GM12878 (cell line): ENCODE data around the gene MAN2A1. TPM values are rescaled to one million over a fixed set of nuclear protein-coding genes. Genes with fewer than 3 reads are reported as not detected.

Source experiments
- ATAC-seq: fragments of 200-7000 bp; cut with Tn5 transposase; 3 replicates; pipeline ENCODE4 v1.9.1; 2020; ENCODE audit warnings: mild to moderate bottlenecking, moderate library complexity
- BruUV-seq: library from RNA; stranded (reverse); fragments of 400-500 nt; replicated peaks from 2 replicates; lab custom pipeline; 2021; lab: Mats Ljungman, UMichigan
- CTCF ChIA-PET: fragments of 300-600 bp; sonication (Branson Sonifier 250); formaldehyde crosslinking; extraction: SDS; loops from one replicate; lab custom pipeline; 2021; ENCODE audit warnings: inconsistent platforms; lab: Yijun Ruan, JAX
- POLR2A ChIA-PET: fragments of 350-600 bp; formaldehyde crosslinking; extraction: SDS; loops from one replicate; lab custom pipeline; 2021; ENCODE audit warnings: inconsistent platforms; lab: Charles Lee
- RAD21 ChIA-PET: fragments of 300-600 bp; sonication (Branson Sonifier 250); formaldehyde crosslinking; loops from one replicate; lab custom pipeline; 2023; ENCODE audit warnings: antibody characterized with exemption; ENCODE audit not compliant: unreplicated experiment; lab: Charles Lee
- SMC1A ChIA-PET: fragments of 300-600 bp; sonication (Branson Sonifier 250); formaldehyde crosslinking; loops from one replicate; lab custom pipeline; 2023; ENCODE audit not compliant: unreplicated experiment, uncharacterized antibody; lab: Charles Lee
- DNase-seq: peaks from one replicate; pipeline ENCODE4 v3.0.0-alpha.2; 2011; ENCODE audit warnings: low read depth, low spot score
- FAIRE-seq: peaks from 3 replicates; lab custom pipeline; 2011; peaks lifted over from hg19 to GRCh38; lab: Jason Lieb, UNC
- H2AFZ ChIP-seq: 2 replicates; pipeline ENCODE4 v1.6.0; 2011; ENCODE audit warnings: low read depth, low read length, control low read depth; ENCODE audit not compliant: control insufficient read depth
- H3K27ac ChIP-seq: 2 replicates; pipeline ENCODE4 v1.5.1; 2011; ENCODE audit warnings: control low read depth; ENCODE audit not compliant: control insufficient read depth, insufficient read depth
- H3K27me3 ChIP-seq, 2 experiments: replicated peaks in 1 of 2; 2 replicates each; pipeline versions ENCODE4 v1.6.0 to v1.6.1; 2011; ENCODE audit warnings: low read length in 1 of 2; ENCODE audit not compliant: control insufficient read depth in 2 of 2, insufficient read depth in 2 of 2
- H3K36me3 ChIP-seq, 2 experiments: 2 replicates each; pipeline ENCODE4 v1.5.1; 2011; ENCODE audit warnings: low read length in 1 of 2; ENCODE audit not compliant: control insufficient read depth in 2 of 2, insufficient read depth in 2 of 2
- H3K4me1 ChIP-seq: 2 replicates; pipeline ENCODE4 v1.6.1; 2011; ENCODE audit warnings: mild to moderate bottlenecking, low read length, moderate library complexity, mixed read lengths; ENCODE audit not compliant: control insufficient read depth, insufficient read depth
- H3K4me2 ChIP-seq: 2 replicates; pipeline ENCODE4 v1.6.0; 2011; ENCODE audit warnings: control low read depth; ENCODE audit not compliant: control insufficient read depth, insufficient read depth
- H3K4me3 ChIP-seq: fragments of 200-600 bp; sonication (generic); 2 replicates; pipeline ENCODE4 v1.5.1; 2016
- H3K79me2 ChIP-seq: 2 replicates; pipeline ENCODE4 v1.6.0; 2011; ENCODE audit warnings: low read length; ENCODE audit not compliant: control insufficient read depth, insufficient read depth
- H3K9ac ChIP-seq: 2 replicates; pipeline ENCODE4 v1.8.0; 2011; ENCODE audit warnings: low read length, control low read depth, mixed read lengths; ENCODE audit not compliant: control insufficient read depth, insufficient read depth
- H3K9me3 ChIP-seq: replicated peaks from 3 replicates; pipeline ENCODE4 v1.5.1; 2011; ENCODE audit warnings: mild to moderate bottlenecking, low read length; ENCODE audit not compliant: control insufficient read depth, insufficient read depth
- H4K20me1 ChIP-seq: 2 replicates; pipeline ENCODE4 v1.6.0; 2011; ENCODE audit not compliant: control insufficient read depth, insufficient read depth
- BRCA1 ChIP-seq: IDR thresholded peaks from 2 replicates; pipeline ENCODE4 v1.6.1; 2011; ENCODE audit warnings: low read depth, low read length, improper control_type of control experiment
- E2F4 ChIP-seq: IDR thresholded peaks from 2 replicates; pipeline ENCODE4 v1.6.1; 2012; ENCODE audit warnings: low read depth, low read length, improper control_type of control experiment
- MTA2 ChIP-seq: fragments of 450-650 bp; IDR thresholded peaks from 2 replicates; pipeline ENCODE4 v1.6.1; 2016; ENCODE audit warnings: low read depth, mild to moderate bottlenecking, moderate library complexity
- NR2C1 ChIP-seq: fragments of 450-650 bp; IDR thresholded peaks from 2 replicates; pipeline ENCODE4 v1.6.1; 2017; ENCODE audit warnings: antibody characterized with exemption, mild to moderate bottlenecking, moderate library complexity
- NRF1 ChIP-seq: conservative IDR thresholded peaks from 2 replicates; pipeline ENCODE4 v1.6.1; 2011; ENCODE audit warnings: mild to moderate bottlenecking, low read depth, low read length, improper control_type of control experiment
- PAX8 ChIP-seq: fragments of 450-650 bp; IDR thresholded peaks from 2 replicates; pipeline ENCODE4 v1.6.1; 2017; ENCODE audit warnings: mild to moderate bottlenecking, moderate library complexity
- PML ChIP-seq: IDR thresholded peaks from 2 replicates; pipeline ENCODE4 v1.6.1; 2012; ENCODE audit warnings: low read length, inconsistent platforms
- SIN3A ChIP-seq: IDR thresholded peaks from 2 replicates; pipeline ENCODE4 v1.6.1; 2012; ENCODE audit warnings: low read depth, low read length, improper control_type of control experiment
- SMARCA5 ChIP-seq: fragments of 450-650 bp; IDR thresholded peaks from 2 replicates; pipeline ENCODE4 v1.6.1; 2017; ENCODE audit warnings: mild to moderate bottlenecking
- SMC3 ChIP-seq: IDR thresholded peaks from 2 replicates; pipeline ENCODE4 v1.6.1; 2011; ENCODE audit warnings: low read length, improper control_type of control experiment, borderline replicate concordance
- TCF3 ChIP-seq: IDR thresholded peaks from 2 replicates; pipeline ENCODE4 v1.6.1; 2012; ENCODE audit warnings: low read depth, mild to moderate bottlenecking, low read length, borderline replicate concordance; ENCODE audit not compliant: insufficient read depth
- ZNF217 ChIP-seq: fragments of 450-650 bp; IDR thresholded peaks from 2 replicates; pipeline ENCODE4 v1.6.1; 2017; ENCODE audit warnings: antibody characterized with exemption, mild to moderate bottlenecking
- WGBS: methylation state at CpG from one replicate; pipeline ENCODE4 v1.1.6; 2016; ENCODE audit warnings: low lambda C conversion rate; ENCODE audit not compliant: insufficient replicate concordance, insufficient coverage; ENCODE audit errors: missing lambda C conversion rate; 5-methylcytosine and 5-hydroxymethylcytosine counted together
- in situ Hi-C: fragments of 300-500 bp; cut with MboI; formaldehyde crosslinking; loops from 9 replicates; pipeline ENCODE4 v1.14.3; 2018; ENCODE audit warnings: mixed read lengths
- intact Hi-C: fragments of 100-400 bp; cut with micrococcal nuclease; formaldehyde crosslinking; loops from one replicate; pipeline ENCODE4 v1.14.2; 2022; ENCODE audit not compliant: unreplicated experiment
- polyA plus RNA-seq, 11 experiments: library from polyadenylated mRNA; depleted of rRNA in 4 of 11; unstranded in 6 of 11; stranded (reverse) in 5 of 11; fragments of >200 nt; fragmentation: Nextera tagmentation in 4 of 11; fragmentation: Illumina TruSeq in 1 of 11; extraction: Ambion mirVana in 4 of 11; extraction: Trizol in 1 of 11; gene quantifications; 1 replicate in 1 of 11; 2 replicates in 10 of 11; pipeline versions ENCODE4 v1.2.1 to v1.2.3, GENCODE V29; 2011 to 2016; ENCODE audit warnings: inconsistent platforms in 2 of 11, missing spikeins in 2 of 11, low read depth in 1 of 11
- total RNA-seq, 4 experiments: library from RNA; depleted of rRNA in 3 of 4; stranded (reverse); fragments of >200 nt in 3 of 4; fragmentation: Illumina TruSeq in 1 of 4; extraction: Trizol in 1 of 4; gene quantifications; 2 replicates each; pipeline versions ENCODE4 v1.2.1 to v1.2.3, GENCODE V29; 2013 to 2021
- TF ChIP-seq, protein P1 (sequence below): IDR thresholded peaks from 2 replicates; pipeline ENCODE4 v1.6.1; 2011; ENCODE audit warnings: borderline replicate concordance, low read depth, mild to moderate bottlenecking, moderate library complexity, low read length; ENCODE audit not compliant: insufficient read depth, poor library complexity, severe bottlenecking
- TF ChIP-seq, protein P2 (sequence below): fragments of 450-650 bp; IDR thresholded peaks from 2 replicates; pipeline ENCODE4 v1.6.1; 2017; ENCODE audit warnings: mild to moderate bottlenecking, moderate library complexity

MAN2A1 gene
- total and polyA plus RNA-seq, 10 of the 15 experiments (the other 5 are each of a cell fraction or from before 2014, with no cell fraction given): 4.2 to 27.9 (median 10.5) TPM

DNA sequence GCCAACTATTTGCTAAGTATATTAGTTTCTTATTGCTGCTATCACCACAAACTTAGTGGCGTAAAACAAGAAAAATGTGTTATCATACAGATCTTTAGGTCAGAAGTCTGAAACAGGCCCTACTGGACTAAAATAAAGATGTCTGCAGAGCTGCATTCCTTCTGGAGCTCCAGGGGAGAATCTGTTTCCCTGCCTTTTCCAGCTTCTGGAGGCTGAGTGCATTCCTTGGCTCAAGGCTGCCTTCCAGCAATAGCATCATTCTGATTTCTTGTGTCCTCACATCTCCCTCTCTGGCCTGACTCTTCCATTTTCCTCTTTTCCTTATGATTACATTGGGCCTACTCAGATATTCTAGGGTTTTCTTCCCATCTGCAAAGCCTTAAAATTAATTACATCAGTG is 15.9 kb downstream of the MAN2A1 start:
- intact Hi-C loops: no loop called here
- no peak overlapping the region for H3K9ac ChIP-seq
- H3K9me3 ChIP-seq: no peaks in the 10 kb centered on the region; the same call in 2 of the 3 replicates
- ChIA-PET SMC1A (interaction anchor here (1.4 to 2.1 kb wide), 2 partner anchors 10 to 50 kb away, joined by 3 to 6 read pairs; no protein-coding TSS in a partner anchor), POLR2A (interaction anchor here (1.6 kb wide), 1 partner anchor 10 kb away, joined by 3 read pairs; no protein-coding TSS in a partner anchor), RAD21 (no interaction called here), CTCF (interaction anchor here (0.6 kb wide), 1 partner anchor 1518 kb away, joined by 3 read pairs; no protein-coding TSS in a partner anchor)
- no peak overlapping the region for H3K27ac ChIP-seq
- no peaks in the 10 kb centered on the region for H3K36me3 ChIP-seq
- TF ChIP-seq TCF3 (no peak), SMC3 (no peak), NR2C1 (no peak), NRF1 (no peak), E2F4 (no peak), BRCA1 (no peak), SIN3A (no peak), PML (no peak), ZNF217 (no peak), PAX8 (no peak), MTA2 (no peak), SMARCA5 (no peak)
- TF ChIP-seq, protein P1, sequence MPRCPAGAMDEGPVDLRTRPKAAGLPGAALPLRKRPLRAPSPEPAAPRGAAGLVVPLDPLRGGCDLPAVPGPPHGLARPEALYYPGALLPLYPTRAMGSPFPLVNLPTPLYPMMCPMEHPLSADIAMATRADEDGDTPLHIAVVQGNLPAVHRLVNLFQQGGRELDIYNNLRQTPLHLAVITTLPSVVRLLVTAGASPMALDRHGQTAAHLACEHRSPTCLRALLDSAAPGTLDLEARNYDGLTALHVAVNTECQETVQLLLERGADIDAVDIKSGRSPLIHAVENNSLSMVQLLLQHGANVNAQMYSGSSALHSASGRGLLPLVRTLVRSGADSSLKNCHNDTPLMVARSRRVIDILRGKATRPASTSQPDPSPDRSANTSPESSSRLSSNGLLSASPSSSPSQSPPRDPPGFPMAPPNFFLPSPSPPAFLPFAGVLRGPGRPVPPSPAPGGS: no peak
- TF ChIP-seq, protein P2, sequence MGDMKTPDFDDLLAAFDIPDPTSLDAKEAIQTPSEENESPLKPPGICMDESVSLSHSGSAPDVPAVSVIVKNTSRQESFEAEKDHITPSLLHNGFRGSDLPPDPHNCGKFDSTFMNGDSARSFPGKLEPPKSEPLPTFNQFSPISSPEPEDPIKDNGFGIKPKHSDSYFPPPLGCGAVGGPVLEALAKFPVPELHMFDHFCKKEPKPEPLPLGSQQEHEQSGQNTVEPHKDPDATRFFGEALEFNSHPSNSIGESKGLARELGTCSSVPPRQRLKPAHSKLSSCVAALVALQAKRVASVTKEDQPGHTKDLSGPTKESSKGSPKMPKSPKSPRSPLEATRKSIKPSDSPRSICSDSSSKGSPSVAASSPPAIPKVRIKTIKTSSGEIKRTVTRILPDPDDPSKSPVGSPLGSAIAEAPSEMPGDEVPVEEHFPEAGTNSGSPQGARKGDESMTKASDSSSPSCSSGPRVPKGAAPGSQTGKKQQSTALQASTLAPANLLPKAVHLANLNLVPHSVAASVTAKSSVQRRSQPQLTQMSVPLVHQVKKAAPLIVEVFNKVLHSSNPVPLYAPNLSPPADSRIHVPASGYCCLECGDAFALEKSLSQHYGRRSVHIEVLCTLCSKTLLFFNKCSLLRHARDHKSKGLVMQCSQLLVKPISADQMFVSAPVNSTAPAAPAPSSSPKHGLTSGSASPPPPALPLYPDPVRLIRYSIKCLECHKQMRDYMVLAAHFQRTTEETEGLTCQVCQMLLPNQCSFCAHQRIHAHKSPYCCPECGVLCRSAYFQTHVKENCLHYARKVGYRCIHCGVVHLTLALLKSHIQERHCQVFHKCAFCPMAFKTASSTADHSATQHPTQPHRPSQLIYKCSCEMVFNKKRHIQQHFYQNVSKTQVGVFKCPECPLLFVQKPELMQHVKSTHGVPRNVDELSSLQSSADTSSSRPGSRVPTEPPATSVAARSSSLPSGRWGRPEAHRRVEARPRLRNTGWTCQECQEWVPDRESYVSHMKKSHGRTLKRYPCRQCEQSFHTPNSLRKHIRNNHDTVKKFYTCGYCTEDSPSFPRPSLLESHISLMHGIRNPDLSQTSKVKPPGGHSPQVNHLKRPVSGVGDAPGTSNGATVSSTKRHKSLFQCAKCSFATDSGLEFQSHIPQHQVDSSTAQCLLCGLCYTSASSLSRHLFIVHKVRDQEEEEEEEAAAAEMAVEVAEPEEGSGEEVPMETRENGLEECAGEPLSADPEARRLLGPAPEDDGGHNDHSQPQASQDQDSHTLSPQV: no peak
- FAIRE-seq (no peak), DNase-seq (no peak), ATAC-seq (no peak)
- H2AFZ ChIP-seq: no peak overlapping the region
- no peaks in the 10 kb centered on the region for H3K27me3 ChIP-seq
- no peaks in the 10 kb centered on the region for H4K20me1 ChIP-seq
- no peak overlapping the region for H3K4me2 ChIP-seq
- BruUV-seq: no TSS peak
- peaks cover 3% of the 10 kb centered on the region; the same call in 1 of the 2 replicates for H3K79me2 ChIP-seq
- in situ Hi-C loops: no loop called here
- WGBS: 94% methylated on average over 1 of the region's 1 CpG
- H3K4me3 ChIP-seq: no peak overlapping the region
- peaks cover 5% of the 10 kb centered on the region for H3K4me1 ChIP-seq
